Peyer's patch (tissue), 4 donors: ENCODE data around the gene CPNE2.

Experiments
- POLR2A ChIP-seq, 2 donors: fragments of 450-650 bp; IDR thresholded peaks; one replicate each; pipeline ENCODE4 v1.5.1; 2017; ENCODE audit warnings: antibody characterized with exemption in 2 of 2, mild to moderate bottlenecking in 2 of 2, moderate library complexity in 2 of 2
- TF ChIP-seq, protein P1 (sequence below), 6 experiments: fragments of 450-650 bp in 4 of 6; fragments of 200-600 bp in 2 of 6; sonication (generic) in 1 of 6; IDR thresholded peaks; one replicate each; pipeline ENCODE4 v1.5.1; 2017 to 2019; ENCODE audit warnings: antibody characterized with exemption in 6 of 6, mild to moderate bottlenecking in 3 of 6, moderate library complexity in 1 of 6

GRCh38 chr16:57091975-57092785 lies at the start of gene CPNE2:
- TF ChIP-seq, protein P1, sequence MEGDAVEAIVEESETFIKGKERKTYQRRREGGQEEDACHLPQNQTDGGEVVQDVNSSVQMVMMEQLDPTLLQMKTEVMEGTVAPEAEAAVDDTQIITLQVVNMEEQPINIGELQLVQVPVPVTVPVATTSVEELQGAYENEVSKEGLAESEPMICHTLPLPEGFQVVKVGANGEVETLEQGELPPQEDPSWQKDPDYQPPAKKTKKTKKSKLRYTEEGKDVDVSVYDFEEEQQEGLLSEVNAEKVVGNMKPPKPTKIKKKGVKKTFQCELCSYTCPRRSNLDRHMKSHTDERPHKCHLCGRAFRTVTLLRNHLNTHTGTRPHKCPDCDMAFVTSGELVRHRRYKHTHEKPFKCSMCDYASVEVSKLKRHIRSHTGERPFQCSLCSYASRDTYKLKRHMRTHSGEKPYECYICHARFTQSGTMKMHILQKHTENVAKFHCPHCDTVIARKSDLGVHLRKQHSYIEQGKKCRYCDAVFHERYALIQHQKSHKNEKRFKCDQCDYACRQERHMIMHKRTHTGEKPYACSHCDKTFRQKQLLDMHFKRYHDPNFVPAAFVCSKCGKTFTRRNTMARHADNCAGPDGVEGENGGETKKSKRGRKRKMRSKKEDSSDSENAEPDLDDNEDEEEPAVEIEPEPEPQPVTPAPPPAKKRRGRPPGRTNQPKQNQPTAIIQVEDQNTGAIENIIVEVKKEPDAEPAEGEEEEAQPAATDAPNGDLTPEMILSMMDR (IDR thresholded peaks at IDR 0.05) = peak in 1 of 6 experiments; percentile 6
- TF ChIP-seq POLR2A (IDR thresholded peaks at IDR 0.05) = peak in 1 of 2 donors; percentile 66
